HEK293 (cell line): ENCODE data around the gene ATP12A.
A peak's percentile ranks its signal among the peaks of the same experiment; 100 is the strongest.

Experiments
- CTCF ChIA-PET: fragments of 350-600 bp; formaldehyde crosslinking; extraction: SDS; loops from one replicate; lab custom pipeline; 2021; ENCODE audit warnings: antibody characterized with exemption; lab: Yijun Ruan, JAX
- POLR2A ChIA-PET: fragments of 300-600 bp; formaldehyde crosslinking; extraction: SDS; loops from one replicate; lab custom pipeline; 2020; ENCODE audit warnings: antibody characterized with exemption, inconsistent platforms; lab: Yijun Ruan, JAX
- H3K27ac ChIP-seq: fragments of 200-500 bp; sonication (Bioruptor generic); 2 replicates; pipeline ENCODE4 v1.5.1; 2014; ENCODE audit warnings: low read depth, low read length, control low read depth, inconsistent platforms; ENCODE audit errors: extremely low read depth
- H3K36me3 ChIP-seq, 2 experiments: fragments of 200-500 bp in 1 of 2; sonication (Bioruptor generic) in 1 of 2; 1 replicate in 1 of 2; 2 replicates in 1 of 2; pipeline ENCODE4 v1.5.1; 2014 to 2017; ENCODE audit warnings: inconsistent platforms in 2 of 2, low read length in 2 of 2; ENCODE audit not compliant: control insufficient read depth in 2 of 2, insufficient read depth in 1 of 2
- H3K4me1 ChIP-seq: fragments of 200-500 bp; sonication (Bioruptor generic); 2 replicates; pipeline ENCODE4 v1.5.1; 2014; ENCODE audit warnings: mild to moderate bottlenecking, low read length, inconsistent platforms; ENCODE audit not compliant: control insufficient read depth, insufficient read depth
- H3K4me3 ChIP-seq: 2 replicates; pipeline ENCODE4 v1.5.1; 2011; ENCODE audit warnings: low read depth, mild to moderate bottlenecking, control low read depth, low read length, moderate library complexity
- H3K9me3 ChIP-seq: fragments of 200-500 bp; sonication (Bioruptor generic); 2 replicates; pipeline ENCODE4 v1.5.1; 2014; ENCODE audit warnings: low read depth, low read length, inconsistent platforms; ENCODE audit not compliant: control insufficient read depth, insufficient read depth
- GLIS1 ChIP-seq: fragments of 450-650 bp; formaldehyde crosslinking; IDR thresholded peaks from 2 replicates; pipeline ENCODE4 v1.5.1; 2016; ENCODE audit warnings: missing biosample characterization, missing genetic modification characterization
- GLIS2 ChIP-seq: fragments of 450-650 bp; formaldehyde crosslinking; IDR thresholded peaks from 2 replicates; pipeline ENCODE4 v1.5.1; 2016; ENCODE audit warnings: missing biosample characterization, missing genetic modification characterization
- KLF7 ChIP-seq: fragments of 450-650 bp; formaldehyde crosslinking; IDR thresholded peaks from 2 replicates; pipeline ENCODE4 v1.5.1; 2016; ENCODE audit warnings: missing biosample characterization, missing genetic modification characterization, borderline replicate concordance
- YY1 ChIP-seq: fragments of 450-650 bp; formaldehyde crosslinking; IDR thresholded peaks from 2 replicates; pipeline ENCODE4 v1.5.1; 2018; ENCODE audit warnings: missing biosample characterization, missing genetic modification characterization
- ZBTB21 ChIP-seq: fragments of 450-650 bp; formaldehyde crosslinking; IDR thresholded peaks from 2 replicates; pipeline ENCODE4 v1.5.1; 2017; ENCODE audit warnings: missing biosample characterization, missing genetic modification characterization
- ZFP69B ChIP-seq: fragments of 450-650 bp; formaldehyde crosslinking; IDR thresholded peaks from 2 replicates; pipeline ENCODE4 v1.5.1; 2016; ENCODE audit warnings: missing biosample characterization, missing genetic modification characterization
- ZNF133 ChIP-seq: fragments of 450-650 bp; formaldehyde crosslinking; IDR thresholded peaks from 2 replicates; pipeline ENCODE4 v1.5.1; 2016; ENCODE audit warnings: missing biosample characterization, missing genetic modification characterization
- ZNF155 ChIP-seq: fragments of 450-650 bp; formaldehyde crosslinking; IDR thresholded peaks from 2 replicates; pipeline ENCODE4 v1.5.1; 2016; ENCODE audit warnings: missing biosample characterization, missing genetic modification characterization
- ZNF274 ChIP-seq, 2 experiments: fragments of 200-500 bp in 1 of 2; fragments of 450-650 bp in 1 of 2; sonication (Bioruptor generic) in 1 of 2; formaldehyde crosslinking in 1 of 2; IDR thresholded peaks; 2 replicates each; pipeline versions ENCODE4 v1.5.1 to v1.6.1; 2014 to 2016; ENCODE audit warnings: borderline replicate concordance in 1 of 2, inconsistent platforms in 1 of 2, low read length in 1 of 2, missing biosample characterization in 1 of 2, missing genetic modification characterization in 1 of 2
- ZNF292 ChIP-seq: fragments of 450-650 bp; formaldehyde crosslinking; IDR thresholded peaks from 2 replicates; pipeline ENCODE4 v1.5.1; 2016; ENCODE audit warnings: low read depth, missing biosample characterization, missing genetic modification characterization, borderline replicate concordance
- ZNF37A ChIP-seq: fragments of 450-650 bp; IDR thresholded peaks from 2 replicates; pipeline ENCODE4 v1.5.1; 2018; ENCODE audit warnings: missing biosample characterization, missing genetic modification characterization
- ZNF433 ChIP-seq: fragments of 450-650 bp; formaldehyde crosslinking; IDR thresholded peaks from 2 replicates; pipeline ENCODE4 v1.5.1; 2016; ENCODE audit warnings: missing biosample characterization, missing genetic modification characterization, low read depth
- ZNF624 ChIP-seq: fragments of 450-650 bp; formaldehyde crosslinking; IDR thresholded peaks from 2 replicates; pipeline ENCODE4 v1.5.1; 2017; ENCODE audit warnings: missing biosample characterization, missing genetic modification characterization
- ZNF654 ChIP-seq: fragments of 450-650 bp; formaldehyde crosslinking; IDR thresholded peaks from 2 replicates; pipeline ENCODE4 v1.5.1; 2016; ENCODE audit warnings: low read depth, missing biosample characterization, missing genetic modification characterization
- ZNF777 ChIP-seq: fragments of 450-650 bp; formaldehyde crosslinking; IDR thresholded peaks from 2 replicates; pipeline ENCODE4 v1.5.1; 2017; ENCODE audit warnings: missing biosample characterization, missing genetic modification characterization, borderline replicate concordance
- TF ChIP-seq, protein P1 (sequence below): fragments of 450-650 bp; IDR thresholded peaks from 2 replicates; pipeline ENCODE4 v1.5.1; 2018; ENCODE audit warnings: missing biosample characterization, mild to moderate bottlenecking, missing genetic modification characterization
- TF ChIP-seq, protein P2 (sequence below): fragments of 450-650 bp; formaldehyde crosslinking; IDR thresholded peaks from 2 replicates; pipeline ENCODE4 v1.5.1; 2016; ENCODE audit warnings: missing biosample characterization, missing genetic modification characterization
- TF ChIP-seq, protein P3 (sequence below): fragments of 450-650 bp; formaldehyde crosslinking; IDR thresholded peaks from 2 replicates; pipeline ENCODE4 v1.5.1; 2016; ENCODE audit warnings: missing biosample characterization, missing genetic modification characterization
- TF ChIP-seq, protein P4 (sequence below): fragments of 450-650 bp; formaldehyde crosslinking; optimal IDR thresholded peaks from 2 replicates; pipeline ENCODE3; 2016; ENCODE audit warnings: missing biosample characterization, mild to moderate bottlenecking, missing genetic modification characterization
- TF ChIP-seq, protein P5 (sequence below): fragments of 450-650 bp; formaldehyde crosslinking; IDR thresholded peaks from 2 replicates; pipeline ENCODE4 v1.5.1; 2016; ENCODE audit warnings: missing biosample characterization, missing genetic modification characterization
- TF ChIP-seq, protein P6 (sequence below): sonication (generic); formaldehyde crosslinking; IDR thresholded peaks from 2 replicates; pipeline ENCODE4 v1.8.1; 2022; ENCODE audit warnings: mild to moderate bottlenecking, moderate library complexity, missing genetic modification reagents
- TF ChIP-seq, protein P7 (sequence below): fragments of 450-650 bp; formaldehyde crosslinking; IDR thresholded peaks from 2 replicates; pipeline ENCODE4 v1.5.1; 2016; ENCODE audit warnings: missing biosample characterization, missing genetic modification characterization, low read depth

ATP12A gene

DNA sequence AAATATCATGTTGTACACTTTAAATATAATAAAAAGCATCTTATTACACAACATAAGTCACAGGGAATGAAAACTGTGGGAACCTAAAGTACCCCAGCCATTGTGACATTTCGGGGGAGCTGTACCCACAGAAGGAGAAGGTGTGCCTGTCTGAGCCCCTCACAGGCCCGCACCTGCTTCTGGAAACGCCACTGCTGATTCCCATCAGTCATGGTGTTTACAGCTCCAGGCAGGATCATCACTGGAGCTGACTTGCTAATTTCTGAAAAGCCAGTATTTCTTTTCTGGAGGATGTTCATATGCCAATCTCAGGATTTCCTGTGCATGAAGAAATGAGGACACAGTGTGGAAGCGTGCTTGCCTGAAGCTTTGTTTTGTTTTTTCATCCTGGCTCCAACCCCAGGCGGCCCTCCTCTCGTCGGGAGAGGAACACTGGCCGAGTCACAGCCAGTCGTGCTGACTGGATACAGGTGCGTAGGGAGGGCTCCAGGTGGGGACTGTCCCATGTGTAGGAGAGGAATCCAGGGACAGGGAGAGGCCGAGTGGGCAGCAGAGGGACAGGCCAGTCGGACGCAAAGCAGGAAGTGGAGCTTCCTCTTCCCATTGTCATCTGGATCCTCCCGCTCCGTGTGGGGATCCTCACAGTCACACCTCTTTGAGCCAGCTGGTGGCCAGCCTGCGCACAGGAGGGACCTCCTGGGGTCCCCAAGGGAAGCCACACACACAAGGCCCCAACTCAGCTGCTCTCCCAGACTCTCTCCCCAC lies 4.2 kb upstream of the ATP12A start:
- Histone ChIP-seq H3K4me3 (no peak overlapping the region), H3K4me1 (no peaks in the 10 kb centered on the region; the same call in 1 of the 2 replicates), H3K27ac (no peak overlapping the region), H3K9me3 (no peaks in the 10 kb centered on the region), H3K36me3 (no peaks in the 10 kb centered on the region)
- TF ChIP-seq GLIS1 (tag by site-specific recombination): peak; percentile 23; the same call in 1 of the 2 replicates
- TF ChIP-seq ZNF292 (tag by site-specific recombination): no peak
- TF ChIP-seq, protein P1, sequence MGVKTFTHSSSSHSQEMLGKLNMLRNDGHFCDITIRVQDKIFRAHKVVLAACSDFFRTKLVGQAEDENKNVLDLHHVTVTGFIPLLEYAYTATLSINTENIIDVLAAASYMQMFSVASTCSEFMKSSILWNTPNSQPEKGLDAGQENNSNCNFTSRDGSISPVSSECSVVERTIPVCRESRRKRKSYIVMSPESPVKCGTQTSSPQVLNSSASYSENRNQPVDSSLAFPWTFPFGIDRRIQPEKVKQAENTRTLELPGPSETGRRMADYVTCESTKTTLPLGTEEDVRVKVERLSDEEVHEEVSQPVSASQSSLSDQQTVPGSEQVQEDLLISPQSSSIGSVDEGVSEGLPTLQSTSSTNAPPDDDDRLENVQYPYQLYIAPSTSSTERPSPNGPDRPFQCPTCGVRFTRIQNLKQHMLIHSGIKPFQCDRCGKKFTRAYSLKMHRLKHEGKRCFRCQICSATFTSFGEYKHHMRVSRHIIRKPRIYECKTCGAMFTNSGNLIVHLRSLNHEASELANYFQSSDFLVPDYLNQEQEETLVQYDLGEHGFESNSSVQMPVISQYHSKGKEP (tag by site-specific recombination): no peak
- ChIA-PET POLR2A (no interaction called here), CTCF (interaction anchor here (1.4 kb wide), 1 partner anchor 18 kb away, joined by 7 read pairs; no protein-coding TSS in a partner anchor)

DNA sequence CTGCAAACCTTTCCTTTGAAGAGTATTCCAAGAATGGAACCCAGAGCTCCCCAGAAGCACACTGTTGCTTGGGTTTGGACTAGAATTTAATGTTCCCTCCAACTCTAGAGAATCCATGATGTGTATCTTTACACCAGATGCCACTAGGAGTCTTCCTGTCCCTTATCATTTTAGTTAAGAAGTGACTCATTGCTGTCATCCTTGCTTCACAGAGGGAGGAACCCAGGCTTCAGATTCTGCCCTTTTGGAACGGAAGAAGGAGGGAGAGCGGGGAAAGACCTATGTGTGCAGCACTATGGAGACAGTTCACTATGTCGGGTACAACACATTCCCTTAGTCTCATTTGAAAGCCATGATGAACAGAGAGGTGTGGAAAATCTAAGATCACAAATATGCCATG lies 2.1 kb upstream of the ATP12A start:
- no peak overlapping the region for H3K4me3 ChIP-seq
- H3K4me1 ChIP-seq: no peaks in the 10 kb centered on the region; the same call in 1 of the 2 replicates
- H3K9me3 ChIP-seq: no peaks in the 10 kb centered on the region
- ChIA-PET POLR2A (no interaction called here), CTCF (interaction anchor here (1.1 to 1.2 kb wide), 3 partner anchors 9 to 15 kb away, joined by 3 to 6 read pairs (median 4); no protein-coding TSS in a partner anchor)
- TF ChIP-seq, protein P2, sequence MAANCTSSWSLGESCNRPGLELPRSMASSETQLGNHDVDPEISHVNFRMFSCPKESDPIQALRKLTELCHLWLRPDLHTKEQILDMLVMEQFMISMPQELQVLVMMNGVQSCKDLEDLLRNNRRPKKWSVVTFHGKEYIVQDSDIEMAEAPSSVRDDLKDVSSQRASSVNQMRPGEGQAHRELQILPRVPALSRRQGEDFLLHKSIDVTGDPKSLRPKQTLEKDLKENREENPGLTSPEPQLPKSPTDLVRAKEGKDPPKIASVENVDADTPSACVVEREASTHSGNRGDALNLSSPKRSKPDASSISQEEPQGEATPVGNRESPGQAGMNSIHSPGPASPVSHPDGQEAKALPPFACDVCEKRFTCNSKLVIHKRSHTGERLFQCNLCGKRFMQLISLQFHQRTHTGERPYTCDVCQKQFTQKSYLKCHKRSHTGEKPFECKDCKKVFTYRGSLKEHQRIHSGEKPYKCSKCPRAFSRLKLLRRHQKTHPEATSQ (tag by site-specific recombination): no peak
- TF ChIP-seq KLF7 (no peak), YY1 (tag by site-specific recombination) (no peak), ZNF624 (tag by site-specific recombination) (no peak), ZNF274 (IDR thresholded peaks at IDR 0.05; ENCODE audit: low read length) (no peak), ZNF274 (tag by site-specific recombination; IDR thresholded peaks at IDR 0.05; ENCODE audit: borderline replicate concordance) (no peak), ZNF777 (tag by site-specific recombination) (no peak), ZNF37A (tag by site-specific recombination) (no peak), ZNF133 (tag by site-specific recombination) (no peak), ZFP69B (tag by site-specific recombination) (no peak), ZNF654 (tag by site-specific recombination) (no peak), ZNF433 (tag by site-specific recombination) (no peak), ZNF155 (no peak), GLIS2 (no peak), ZBTB21 (tag by site-specific recombination) (no peak)
- TF ChIP-seq, protein P3, sequence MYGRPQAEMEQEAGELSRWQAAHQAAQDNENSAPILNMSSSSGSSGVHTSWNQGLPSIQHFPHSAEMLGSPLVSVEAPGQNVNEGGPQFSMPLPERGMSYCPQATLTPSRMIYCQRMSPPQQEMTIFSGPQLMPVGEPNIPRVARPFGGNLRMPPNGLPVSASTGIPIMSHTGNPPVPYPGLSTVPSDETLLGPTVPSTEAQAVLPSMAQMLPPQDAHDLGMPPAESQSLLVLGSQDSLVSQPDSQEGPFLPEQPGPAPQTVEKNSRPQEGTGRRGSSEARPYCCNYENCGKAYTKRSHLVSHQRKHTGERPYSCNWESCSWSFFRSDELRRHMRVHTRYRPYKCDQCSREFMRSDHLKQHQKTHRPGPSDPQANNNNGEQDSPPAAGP (tag by site-specific recombination): no peak
- TF ChIP-seq, protein P4, sequence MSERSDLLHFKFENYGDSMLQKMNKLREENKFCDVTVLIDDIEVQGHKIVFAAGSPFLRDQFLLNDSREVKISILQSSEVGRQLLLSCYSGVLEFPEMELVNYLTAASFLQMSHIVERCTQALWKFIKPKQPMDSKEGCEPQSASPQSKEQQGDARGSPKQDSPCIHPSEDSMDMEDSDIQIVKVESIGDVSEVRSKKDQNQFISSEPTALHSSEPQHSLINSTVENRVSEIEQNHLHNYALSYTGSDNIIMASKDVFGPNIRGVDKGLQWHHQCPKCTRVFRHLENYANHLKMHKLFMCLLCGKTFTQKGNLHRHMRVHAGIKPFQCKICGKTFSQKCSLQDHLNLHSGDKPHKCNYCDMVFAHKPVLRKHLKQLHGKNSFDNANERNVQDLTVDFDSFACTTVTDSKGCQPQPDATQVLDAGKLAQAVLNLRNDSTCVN (tag by site-specific recombination): no peak
- TF ChIP-seq, protein P5, sequence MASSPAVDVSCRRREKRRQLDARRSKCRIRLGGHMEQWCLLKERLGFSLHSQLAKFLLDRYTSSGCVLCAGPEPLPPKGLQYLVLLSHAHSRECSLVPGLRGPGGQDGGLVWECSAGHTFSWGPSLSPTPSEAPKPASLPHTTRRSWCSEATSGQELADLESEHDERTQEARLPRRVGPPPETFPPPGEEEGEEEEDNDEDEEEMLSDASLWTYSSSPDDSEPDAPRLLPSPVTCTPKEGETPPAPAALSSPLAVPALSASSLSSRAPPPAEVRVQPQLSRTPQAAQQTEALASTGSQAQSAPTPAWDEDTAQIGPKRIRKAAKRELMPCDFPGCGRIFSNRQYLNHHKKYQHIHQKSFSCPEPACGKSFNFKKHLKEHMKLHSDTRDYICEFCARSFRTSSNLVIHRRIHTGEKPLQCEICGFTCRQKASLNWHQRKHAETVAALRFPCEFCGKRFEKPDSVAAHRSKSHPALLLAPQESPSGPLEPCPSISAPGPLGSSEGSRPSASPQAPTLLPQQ (tag by site-specific recombination): no peak
- TF ChIP-seq, protein P6, sequence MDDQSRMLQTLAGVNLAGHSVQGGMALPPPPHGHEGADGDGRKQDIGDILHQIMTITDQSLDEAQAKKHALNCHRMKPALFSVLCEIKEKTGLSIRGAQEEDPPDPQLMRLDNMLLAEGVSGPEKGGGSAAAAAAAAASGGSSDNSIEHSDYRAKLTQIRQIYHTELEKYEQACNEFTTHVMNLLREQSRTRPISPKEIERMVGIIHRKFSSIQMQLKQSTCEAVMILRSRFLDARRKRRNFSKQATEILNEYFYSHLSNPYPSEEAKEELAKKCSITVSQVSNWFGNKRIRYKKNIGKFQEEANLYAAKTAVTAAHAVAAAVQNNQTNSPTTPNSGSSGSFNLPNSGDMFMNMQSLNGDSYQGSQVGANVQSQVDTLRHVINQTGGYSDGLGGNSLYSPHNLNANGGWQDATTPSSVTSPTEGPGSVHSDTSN: no peak
- TF ChIP-seq, protein P7, sequence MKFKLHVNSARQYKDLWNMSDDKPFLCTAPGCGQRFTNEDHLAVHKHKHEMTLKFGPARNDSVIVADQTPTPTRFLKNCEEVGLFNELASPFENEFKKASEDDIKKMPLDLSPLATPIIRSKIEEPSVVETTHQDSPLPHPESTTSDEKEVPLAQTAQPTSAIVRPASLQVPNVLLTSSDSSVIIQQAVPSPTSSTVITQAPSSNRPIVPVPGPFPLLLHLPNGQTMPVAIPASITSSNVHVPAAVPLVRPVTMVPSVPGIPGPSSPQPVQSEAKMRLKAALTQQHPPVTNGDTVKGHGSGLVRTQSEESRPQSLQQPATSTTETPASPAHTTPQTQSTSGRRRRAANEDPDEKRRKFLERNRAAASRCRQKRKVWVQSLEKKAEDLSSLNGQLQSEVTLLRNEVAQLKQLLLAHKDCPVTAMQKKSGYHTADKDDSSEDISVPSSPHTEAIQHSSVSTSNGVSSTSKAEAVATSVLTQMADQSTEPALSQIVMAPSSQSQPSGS (tag by site-specific recombination): no peak
- H3K27ac ChIP-seq: no peak overlapping the region
- H3K36me3 ChIP-seq: no peaks in the 10 kb centered on the region
